Liver (tissue), 9 donors: ENCODE results near the gene SLC26A11. TPM values are rescaled to one million over a fixed set of nuclear protein-coding genes. Genes with fewer than 3 reads are reported as not detected.

Experiments
- DNase-seq: peaks from one replicate; pipeline ENCODE4 v3.0.0-alpha.2; 2017; ENCODE audit warnings: low spot score
- H3K27ac ChIP-seq, 2 donors: one replicate each; pipeline ENCODE4 v1.7.0; 2013; ENCODE audit warnings: inconsistent platforms in 2 of 2, low read length in 2 of 2, control low read depth in 1 of 2, low read depth in 1 of 2, mild to moderate bottlenecking in 1 of 2
- H3K27me3 ChIP-seq, 4 donors: one replicate each; pipeline versions ENCODE4 v1.6.1 to v1.7.0; 2013; ENCODE audit warnings: low read length in 3 of 4, inconsistent platforms in 1 of 4, mild to moderate bottlenecking in 1 of 4, moderate library complexity in 1 of 4; ENCODE audit not compliant: control insufficient read depth in 4 of 4, insufficient read depth in 4 of 4
- H3K36me3 ChIP-seq, 4 donors: one replicate each; pipeline versions ENCODE4 v1.6.1 to v1.7.0; 2013; ENCODE audit warnings: low read length in 3 of 4, mild to moderate bottlenecking in 3 of 4, low read depth in 1 of 4, moderate library complexity in 1 of 4; ENCODE audit not compliant: control insufficient read depth in 4 of 4, insufficient read depth in 3 of 4
- H3K4me1 ChIP-seq, 4 donors: one replicate each; pipeline versions ENCODE4 v1.6.1 to v1.7.0; 2013; ENCODE audit warnings: low read length in 3 of 4, mild to moderate bottlenecking in 3 of 4, moderate library complexity in 1 of 4; ENCODE audit not compliant: control insufficient read depth in 4 of 4, insufficient read depth in 4 of 4
- H3K4me3 ChIP-seq, 3 donors: one replicate each; pipeline versions ENCODE4 v1.6.1 to v1.7.0; 2013; ENCODE audit warnings: low read length in 3 of 3, control low read depth in 1 of 3, low read depth in 1 of 3, mild to moderate bottlenecking in 1 of 3
- H3K9ac ChIP-seq, 2 donors: one replicate each; pipeline ENCODE4 v1.7.0; 2013; ENCODE audit warnings: low read length in 2 of 2, mild to moderate bottlenecking in 2 of 2, moderate library complexity in 2 of 2, control low read depth in 1 of 2, low read depth in 1 of 2
- H3K9me3 ChIP-seq, 4 donors: one replicate each; pipeline versions ENCODE4 v1.6.1 to v1.7.0; 2013; ENCODE audit warnings: low read length in 3 of 4; ENCODE audit not compliant: control insufficient read depth in 4 of 4
- EGR1 ChIP-seq, 2 donors: IDR thresholded peaks; 2 replicates each; pipeline ENCODE4 v1.6.1; 2016 to 2018; ENCODE audit warnings: antibody characterized with exemption in 2 of 2, low read depth in 2 of 2
- FOXA1 ChIP-seq: IDR thresholded peaks from 2 replicates; pipeline ENCODE4 v1.6.1; 2016; ENCODE audit warnings: antibody characterized with exemption
- FOXA2 ChIP-seq: IDR thresholded peaks from 2 replicates; pipeline ENCODE4 v1.6.1; 2016; ENCODE audit warnings: antibody characterized with exemption
- GABPA ChIP-seq, 2 donors: IDR thresholded peaks in 1 of 2; conservative IDR thresholded peaks in 1 of 2; 2 replicates each; pipeline ENCODE4 v1.6.1; 2016; ENCODE audit warnings: antibody characterized with exemption in 2 of 2, mild to moderate bottlenecking in 1 of 2, moderate library complexity in 1 of 2
- HNF4A ChIP-seq, 2 donors: conservative IDR thresholded peaks; 2 replicates each; pipeline ENCODE4 v1.6.1; 2016; ENCODE audit warnings: antibody characterized with exemption in 2 of 2, mild to moderate bottlenecking in 2 of 2
- HNF4G ChIP-seq: IDR thresholded peaks from 2 replicates; pipeline ENCODE4 v1.6.1; 2016; ENCODE audit warnings: antibody characterized with exemption
- JUND ChIP-seq, 2 donors: IDR thresholded peaks; 2 replicates each; pipeline ENCODE4 v1.6.1; 2016; ENCODE audit warnings: antibody characterized with exemption in 2 of 2
- MAX ChIP-seq: IDR thresholded peaks from 2 replicates; pipeline ENCODE4 v1.6.1; 2016; ENCODE audit warnings: antibody characterized with exemption
- NR2F2 ChIP-seq: IDR thresholded peaks from 2 replicates; pipeline ENCODE4 v1.6.1; 2016; ENCODE audit warnings: antibody characterized with exemption
- RAD21 ChIP-seq, 2 donors: IDR thresholded peaks; 2 replicates each; pipeline ENCODE4 v1.6.1; 2016; ENCODE audit warnings: antibody characterized with exemption in 2 of 2, mild to moderate bottlenecking in 2 of 2
- REST ChIP-seq: IDR thresholded peaks from 2 replicates; pipeline ENCODE4 v1.6.1; 2016; ENCODE audit warnings: antibody characterized with exemption, mild to moderate bottlenecking
- RXRA ChIP-seq, 2 donors: IDR thresholded peaks; 2 replicates each; pipeline ENCODE4 v1.6.1; 2017 to 2018; ENCODE audit warnings: antibody characterized with exemption in 2 of 2, mild to moderate bottlenecking in 1 of 2
- SP1 ChIP-seq: IDR thresholded peaks from 2 replicates; pipeline ENCODE4 v1.6.1; 2018; ENCODE audit warnings: antibody characterized with exemption, mild to moderate bottlenecking
- TAF1 ChIP-seq: conservative IDR thresholded peaks from 2 replicates; pipeline ENCODE4 v1.6.1; 2016; ENCODE audit warnings: antibody characterized with exemption, mild to moderate bottlenecking
- YY1 ChIP-seq: IDR thresholded peaks from 2 replicates; pipeline ENCODE4 v1.6.1; 2016; ENCODE audit warnings: antibody characterized with exemption, mild to moderate bottlenecking
- WGBS: extraction: QIAGEN DNeasy Blood & Tissue Kit; methylation state at CpG from one replicate; pipeline ENCODE4 v1.1.7; 2013; 5-methylcytosine and 5-hydroxymethylcytosine counted together
- polyA plus RNA-seq, 2 donors: library from polyadenylated mRNA; stranded (reverse) in 1 of 2; unstranded in 1 of 2; fragments of 200-250 nt in 1 of 2; fragments of >200 nt in 1 of 2; fragmentation: Nextera tagmentation in 1 of 2; extraction: Ambion mirVana in 1 of 2; gene quantifications; one replicate each; pipeline versions ENCODE4 v1.2.1 to v1.2.3, GENCODE V29; 2013 to 2015
- total RNA-seq, 2 donors: library from RNA; depleted of rRNA; stranded (reverse); fragments of >200 nt; gene quantifications; one replicate each; pipeline ENCODE4 v1.2.3, GENCODE V29; 2014
- TF ChIP-seq, protein P1 (sequence below): IDR thresholded peaks from 2 replicates; pipeline ENCODE4 v1.6.1; 2016; ENCODE audit warnings: antibody characterized with exemption
- TF ChIP-seq, protein P2 (sequence below): IDR thresholded peaks from 2 replicates; pipeline ENCODE4 v1.6.1; 2016; ENCODE audit warnings: antibody characterized with exemption
- donor health status: healthy.
- donor health status: healthy.
- donor health status: healthy.
- donor health status: healthy.
- donor health status: healthy.

Gene SLC26A11
- total and polyA plus RNA-seq, 4 donors: 3.3 to 8.2 (median 5.6) TPM

GRCh38 chr17:80210348-80211108 is 9.7 kb upstream of the SLC26A11 start:
- Histone ChIP-seq H3K4me1 (no peaks in the 10 kb centered on the region), H3K4me3 (no peak overlapping the region), H3K36me3 (peaks cover 2 to 45% (median 17%) of the 10 kb centered on the region in 4 donors), H3K9ac (no peak overlapping the region), H3K27ac (no peak overlapping the region), H3K27me3 (no peaks in the 10 kb centered on the region), H3K9me3 (no peaks in the 10 kb centered on the region)
- no peak for TF ChIP-seq NR2F2
- TF ChIP-seq, protein P1, sequence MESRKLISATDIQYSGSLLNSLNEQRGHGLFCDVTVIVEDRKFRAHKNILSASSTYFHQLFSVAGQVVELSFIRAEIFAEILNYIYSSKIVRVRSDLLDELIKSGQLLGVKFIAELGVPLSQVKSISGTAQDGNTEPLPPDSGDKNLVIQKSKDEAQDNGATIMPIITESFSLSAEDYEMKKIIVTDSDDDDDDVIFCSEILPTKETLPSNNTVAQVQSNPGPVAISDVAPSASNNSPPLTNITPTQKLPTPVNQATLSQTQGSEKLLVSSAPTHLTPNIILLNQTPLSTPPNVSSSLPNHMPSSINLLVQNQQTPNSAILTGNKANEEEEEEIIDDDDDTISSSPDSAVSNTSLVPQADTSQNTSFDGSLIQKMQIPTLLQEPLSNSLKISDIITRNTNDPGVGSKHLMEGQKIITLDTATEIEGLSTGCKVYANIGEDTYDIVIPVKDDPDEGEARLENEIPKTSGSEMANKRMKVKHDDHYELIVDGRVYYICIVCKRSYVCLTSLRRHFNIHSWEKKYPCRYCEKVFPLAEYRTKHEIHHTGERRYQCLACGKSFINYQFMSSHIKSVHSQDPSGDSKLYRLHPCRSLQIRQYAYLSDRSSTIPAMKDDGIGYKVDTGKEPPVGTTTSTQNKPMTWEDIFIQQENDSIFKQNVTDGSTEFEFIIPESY: no peak
- no peak for TF ChIP-seq HNF4G
- TF ChIP-seq FOXA2: no peak
- TF ChIP-seq FOXA1: no peak
- TF ChIP-seq RXRA (IDR thresholded peaks at IDR 0.05): no peak
- no peak for TF ChIP-seq YY1
- no peak for TF ChIP-seq RAD21 (IDR thresholded peaks at IDR 0.05)
- TF ChIP-seq TAF1: no peak
- TF ChIP-seq GABPA (IDR thresholded peaks at IDR 0.05 in 1 of 2, conservative IDR thresholded peaks at IDR 0.05 in 1 of 2): no peak
- TF ChIP-seq MAX: no peak
- TF ChIP-seq, protein P2, sequence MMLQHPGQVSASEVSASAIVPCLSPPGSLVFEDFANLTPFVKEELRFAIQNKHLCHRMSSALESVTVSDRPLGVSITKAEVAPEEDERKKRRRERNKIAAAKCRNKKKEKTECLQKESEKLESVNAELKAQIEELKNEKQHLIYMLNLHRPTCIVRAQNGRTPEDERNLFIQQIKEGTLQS: no peak
- no peak for TF ChIP-seq EGR1 (IDR thresholded peaks at IDR 0.05; ENCODE audit: low read depth in 2 of 2)
- TF ChIP-seq HNF4A (conservative IDR thresholded peaks at IDR 0.05): no peak
- no peak for TF ChIP-seq REST
- no peak for TF ChIP-seq SP1
- WGBS: 97% methylated on average over 47 of the region's 47 CpGs
- DNase-seq: no peak

- Histone ChIP-seq H3K4me3 (no peak overlapping the region), H3K4me1 (no peaks in the 10 kb centered on the region), H3K36me3 (peaks cover 2 to 51% (median 19%) of the 10 kb centered on the region in 4 donors), H3K27me3 (no peaks in the 10 kb centered on the region), H3K9ac (no peak overlapping the region), H3K9me3 (no peaks in the 10 kb centered on the region), H3K27ac (no peak overlapping the region)
- 95% methylated on average over 22 of the region's 22 CpGs for WGBS
- DNase-seq: no peak
- TF ChIP-seq HNF4A (conservative IDR thresholded peaks at IDR 0.05) (no peak), FOXA2 (no peak), EGR1 (IDR thresholded peaks at IDR 0.05; ENCODE audit: low read depth in 2 of 2) (no peak), TAF1 (no peak), YY1 (no peak), GABPA (IDR thresholded peaks at IDR 0.05 in 1 of 2, conservative IDR thresholded peaks at IDR 0.05 in 1 of 2) (no peak), NR2F2 (no peak), FOXA1 (no peak), SP1 (no peak), JUND (IDR thresholded peaks at IDR 0.05) (no peak), REST (no peak)
- TF ChIP-seq, protein P2: no peak
- TF ChIP-seq, protein P1: no peak
Measured at GRCh38 chr17:80212109-80212508, 8.1 kb upstream of the SLC26A11 start.
